HG02610 (cell line): ENCODE results near the gene BMP5.
A peak's percentile ranks its signal among the peaks of the same experiment; 100 is the strongest.

ENCODE experiments used
- ATAC-seq: cut with Tn5 transposase; IDR thresholded peaks from one replicate; pipeline ENCODE4 v1.9.1; 2021; ENCODE audit warnings: mild to moderate bottlenecking, moderate library complexity; ENCODE audit not compliant: unreplicated experiment

Gene BMP5

GRCh38 chr6:55874316-55874715 is 1.1 kb downstream of the BMP5 start:
- no peak for ATAC-seq

- no peak for ATAC-seq
Measured at GRCh38 chr6:55872866-55873265, 2.5 kb downstream of the BMP5 start.

DNA sequence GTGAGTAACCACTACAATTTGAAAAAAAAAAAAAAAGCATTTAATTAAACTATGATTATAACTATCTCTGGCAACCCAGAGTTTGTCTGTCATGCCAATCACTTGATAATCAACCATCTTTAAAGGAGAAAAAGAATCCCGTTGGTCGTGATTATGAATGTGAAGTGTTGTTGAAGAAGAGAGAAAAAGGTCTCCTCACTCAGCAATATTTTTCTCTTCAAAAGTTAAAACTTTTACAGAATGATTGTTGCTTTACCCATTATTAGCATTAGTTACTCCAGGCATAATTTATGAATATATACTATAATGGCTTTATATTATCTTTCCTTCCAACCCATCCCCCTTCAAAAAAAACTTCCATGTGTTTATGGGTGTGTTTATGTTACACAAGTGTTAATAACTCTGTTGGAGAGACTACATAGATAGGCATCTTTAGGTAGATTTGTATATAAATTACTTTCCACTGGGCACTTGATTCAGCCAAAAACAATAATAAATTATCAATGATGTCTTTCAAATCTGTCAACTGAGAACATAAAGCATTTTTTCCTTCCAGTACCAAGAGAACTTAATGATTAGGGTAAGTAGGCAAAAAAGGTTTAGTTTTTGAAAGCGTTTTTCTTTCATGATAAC is 5.1 kb downstream of the BMP5 start:
- no peak for ATAC-seq

DNA sequence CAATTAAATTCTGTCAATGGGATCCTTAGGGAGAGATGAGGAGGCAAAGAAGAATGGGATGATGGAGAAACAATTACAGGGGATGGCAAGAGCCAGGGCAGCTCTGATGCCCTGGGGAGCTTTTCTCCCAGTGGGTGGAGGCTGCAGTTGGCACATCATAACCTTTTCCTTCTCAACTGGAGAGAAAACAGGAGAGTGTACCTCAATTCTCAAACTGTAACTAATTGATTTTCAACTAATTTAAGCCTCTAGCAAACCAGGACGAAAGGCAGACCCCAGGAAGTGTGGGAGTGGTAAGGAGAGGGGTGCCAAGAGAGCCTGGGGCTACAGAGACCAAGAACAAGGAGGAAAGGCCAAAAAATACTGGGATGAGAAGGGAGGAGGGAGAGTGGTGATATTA is 5.7 kb downstream of the BMP5 start:
- ATAC-seq = no peak

DNA sequence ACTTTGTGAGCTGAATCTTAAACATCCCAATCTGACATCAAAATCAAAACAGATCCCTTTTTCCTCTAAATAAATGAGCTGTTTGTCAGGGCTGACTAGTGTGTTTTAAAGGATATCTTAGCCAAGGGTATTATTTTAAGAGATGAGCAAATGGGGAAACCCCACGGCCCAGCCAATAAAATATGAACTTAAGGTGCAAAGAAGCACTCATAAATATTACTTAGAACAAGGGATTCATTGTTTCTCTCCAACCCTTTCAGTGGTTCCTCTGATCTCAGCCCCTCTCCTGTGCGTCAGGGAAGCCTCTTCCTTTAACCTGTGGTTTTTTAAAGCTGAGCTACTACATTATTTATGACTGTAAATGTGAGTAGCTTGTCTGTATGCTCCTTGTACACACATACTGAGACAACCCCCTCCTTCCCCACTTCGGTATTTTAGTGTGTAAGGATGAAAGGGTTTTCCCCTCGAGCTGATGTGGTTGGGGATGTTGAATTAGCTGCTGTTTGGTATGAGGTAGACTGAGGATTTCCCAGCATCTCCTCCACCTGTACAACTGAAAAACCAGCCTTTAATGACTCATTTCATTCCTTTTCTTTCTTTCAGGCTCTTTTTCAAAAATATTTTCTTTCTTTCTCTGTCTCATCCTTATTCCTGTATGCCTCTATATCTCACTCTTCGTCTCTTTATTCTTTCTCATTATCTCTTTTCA is 6.5 kb downstream of the BMP5 start:
- peak; percentile 99 for ATAC-seq

- ATAC-seq = no peak
Measured at GRCh38 chr6:55868176-55868575, 7.2 kb downstream of the BMP5 start.

DNA sequence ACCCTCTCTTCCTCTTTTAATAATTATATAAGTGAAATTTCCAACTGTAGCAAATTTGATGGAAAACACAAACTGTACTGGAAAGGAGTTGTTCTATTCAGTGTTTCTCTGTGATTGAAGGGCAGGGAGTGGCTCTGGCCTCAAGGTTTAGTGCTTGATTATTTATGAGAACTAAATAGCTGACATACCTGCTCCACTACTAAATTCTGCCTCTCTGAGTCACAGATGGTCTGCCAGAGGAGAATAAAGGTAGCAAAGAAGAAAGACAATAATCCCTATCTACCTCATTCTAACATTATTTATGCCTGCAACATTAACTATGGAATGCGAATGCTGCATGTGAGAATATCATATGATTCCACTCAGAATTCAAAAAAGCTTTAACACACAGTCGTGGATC is 9.3 kb downstream of the BMP5 start:
- ATAC-seq = no peak

- no peak for ATAC-seq
Measured at GRCh38 chr6:55853008-55854001, 22.1 kb downstream of the BMP5 start.

- no peak for ATAC-seq
Measured at GRCh38 chr6:55841341-55841740, 34.0 kb downstream of the BMP5 start.

GRCh38 chr6:55839080-55839479 is 36.3 kb downstream of the BMP5 start:
- no peak for ATAC-seq

- ATAC-seq = no peak
Measured at GRCh38 chr6:55836945-55837344, 38.4 kb downstream of the BMP5 start.

- ATAC-seq = no peak
Measured at GRCh38 chr6:55836481-55836880, 38.9 kb downstream of the BMP5 start.

DNA sequence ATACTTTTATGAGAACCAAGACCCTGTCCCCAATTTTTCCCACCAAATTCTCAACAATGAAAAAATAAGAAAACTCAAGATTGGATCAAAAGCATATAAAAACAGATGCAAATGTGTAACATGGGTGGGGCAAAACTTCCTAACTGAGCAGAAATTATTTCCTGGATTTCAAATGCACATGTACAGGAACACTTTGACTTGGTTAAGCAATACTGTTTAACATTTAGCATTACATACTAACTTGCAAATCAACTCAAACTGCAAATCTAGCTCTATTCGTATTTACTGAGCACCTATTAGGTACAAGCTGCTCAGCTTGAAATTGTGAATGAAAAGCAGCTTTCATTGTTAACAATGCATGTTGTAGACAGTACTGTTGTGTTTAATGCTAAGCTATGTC is 40.2 kb downstream of the BMP5 start:
- ATAC-seq = no peak

GRCh38 chr6:55833284-55833683 is 42.1 kb downstream of the BMP5 start:
- ATAC-seq = peak; percentile 64

GRCh38 chr6:55827818-55828522 is 47.4 kb downstream of the BMP5 start:
- no peak for ATAC-seq

DNA sequence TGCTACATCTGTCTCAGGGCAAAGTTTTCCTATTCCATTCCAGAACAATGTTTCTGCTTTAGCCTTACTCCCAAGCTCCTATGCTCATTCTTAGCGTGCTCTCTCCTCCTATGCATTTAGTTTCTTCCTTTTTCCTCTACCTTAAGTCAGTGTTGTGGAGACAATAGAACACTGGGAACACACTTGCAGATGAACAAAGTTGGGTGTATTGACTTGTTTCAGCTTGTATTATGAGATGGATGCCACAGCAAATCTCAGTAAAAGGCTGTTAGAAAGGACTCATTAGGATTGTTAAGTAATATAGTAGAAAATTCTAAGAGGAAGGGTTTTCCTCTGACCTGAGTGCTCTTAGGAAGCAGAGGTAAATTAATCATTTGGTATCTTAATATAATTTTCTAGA is 48.4 kb downstream of the BMP5 start:
- no peak for ATAC-seq

DNA sequence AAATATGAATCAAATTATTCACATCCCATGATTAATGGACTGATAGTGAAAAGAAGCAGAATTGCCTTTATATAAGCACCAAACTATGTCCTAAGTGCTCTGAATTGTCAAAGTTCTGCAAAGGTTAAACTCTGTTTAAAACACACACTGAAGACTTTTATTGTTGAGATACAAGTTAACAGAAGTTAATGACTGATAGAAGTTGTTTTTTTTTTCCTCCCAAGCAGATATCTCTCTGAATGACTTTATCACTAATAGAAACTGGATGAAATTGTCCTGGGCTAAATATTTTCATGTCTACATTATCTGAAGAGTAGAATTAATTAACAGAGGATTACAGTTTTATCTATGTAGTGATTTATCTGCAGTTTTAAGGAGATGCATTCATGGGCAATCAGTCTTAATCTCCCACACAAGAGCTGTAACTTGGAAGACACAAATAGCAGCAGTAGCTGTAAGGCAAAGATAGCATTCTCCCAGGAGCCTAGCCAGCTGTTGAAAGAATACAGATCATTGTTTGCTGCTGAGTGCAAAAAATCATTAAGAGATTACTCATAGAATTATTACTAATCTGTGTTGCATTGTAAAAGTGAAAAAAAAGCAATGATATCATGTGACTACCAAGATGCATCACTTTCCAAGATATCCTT is 49.9 kb downstream of the BMP5 start:
- ATAC-seq = no peak

DNA sequence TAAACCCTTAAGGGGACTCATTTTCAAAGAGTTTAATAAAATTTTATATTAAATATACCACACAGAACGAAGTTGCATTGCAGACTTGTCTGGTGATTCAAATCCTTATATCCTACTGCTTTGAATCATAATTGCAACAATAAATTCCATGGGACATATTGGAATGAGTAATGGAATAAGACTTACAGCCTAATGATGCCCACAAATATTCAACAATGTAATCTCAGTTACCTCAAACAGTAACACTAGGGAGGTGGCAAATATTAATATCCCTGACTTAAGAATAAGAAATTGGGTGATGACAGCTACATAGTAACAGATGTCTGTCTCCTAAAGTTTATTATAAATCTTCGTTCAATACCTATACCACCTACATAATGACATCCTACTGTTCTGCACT is 52.6 kb downstream of the BMP5 start:
- ATAC-seq = no peak

DNA sequence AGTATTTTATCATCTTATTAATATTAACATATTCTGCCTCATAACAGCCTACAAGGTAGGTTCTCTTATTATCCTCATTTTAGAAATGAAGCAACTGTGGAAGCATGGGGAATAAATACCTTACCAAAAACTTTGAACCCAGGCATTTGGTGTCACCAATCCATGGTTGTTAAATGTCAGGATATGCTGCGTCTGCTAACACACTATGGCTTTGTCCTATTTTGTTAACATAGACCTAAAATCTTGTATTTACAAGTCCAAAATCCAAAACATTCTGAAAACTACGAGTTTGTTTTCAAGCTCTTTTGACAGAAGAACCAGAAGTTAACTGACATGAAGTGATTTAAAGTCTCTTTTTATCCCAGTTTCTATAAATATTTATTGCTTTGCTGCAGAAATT is 53.4 kb downstream of the BMP5 start:
- no peak for ATAC-seq

- no peak for ATAC-seq
Measured at GRCh38 chr6:55820696-55821095, 54.7 kb downstream of the BMP5 start.

- ATAC-seq = no peak
Measured at GRCh38 chr6:55819811-55820210, 55.6 kb downstream of the BMP5 start.
